ENCODE data around the gene SNX11.

The SNX11 gene

DNA sequence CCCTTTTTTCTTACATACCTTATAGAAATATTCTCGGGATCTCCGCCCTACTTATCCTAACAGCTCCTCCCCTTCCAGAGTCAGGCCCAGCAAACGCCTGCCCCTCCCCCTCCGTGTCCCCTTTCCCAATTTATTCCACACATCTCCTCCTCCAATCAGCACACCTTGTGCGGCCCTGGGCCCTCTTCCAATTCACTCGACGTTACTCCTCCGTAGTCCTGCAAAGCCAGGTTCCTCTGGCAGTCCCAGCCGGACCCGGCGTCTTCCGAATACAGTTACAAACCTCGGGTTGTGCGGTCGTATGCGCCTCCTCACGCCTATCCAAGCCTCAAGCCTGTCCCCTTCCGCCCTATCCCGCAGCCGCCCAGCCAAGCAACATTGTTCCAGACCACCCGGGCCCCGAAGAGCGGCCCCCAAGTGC lies 7.0 kb upstream of the SNX11 start:
- DNase-seq: no peak

DNA sequence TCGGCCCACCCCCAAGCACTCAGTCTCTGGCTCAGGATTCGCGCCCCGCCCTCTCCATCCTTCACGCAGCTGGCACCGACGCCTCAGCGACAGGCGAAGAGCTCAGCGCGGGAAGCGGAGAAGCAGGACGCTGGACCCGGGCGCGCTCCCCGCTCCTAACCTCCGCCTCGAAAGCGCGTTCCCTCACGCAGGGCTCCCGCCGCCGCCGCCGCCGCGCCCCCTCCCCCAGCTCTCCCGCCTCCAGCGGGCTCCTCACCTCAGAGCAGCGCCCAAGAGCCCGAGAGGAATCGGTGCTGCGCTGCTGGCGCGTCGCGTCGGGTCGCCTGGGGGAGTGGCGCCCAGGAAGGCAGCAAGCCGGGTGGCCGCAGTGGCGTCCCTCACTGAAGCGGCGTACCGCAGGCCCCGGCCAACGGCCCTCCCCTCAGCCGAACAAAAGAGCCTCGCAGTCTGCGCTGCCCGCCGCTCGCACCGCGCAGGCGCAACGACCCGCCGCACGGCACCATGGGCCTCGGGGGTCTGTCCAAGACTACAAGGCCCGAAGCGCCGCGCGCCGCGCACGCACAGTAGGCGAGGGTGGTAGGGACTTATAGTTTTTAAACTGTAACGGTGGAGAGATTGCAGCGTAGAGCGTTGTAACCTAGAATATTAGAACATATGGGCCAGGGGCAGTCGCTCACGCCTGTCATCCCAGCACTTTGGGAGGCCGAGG lies 6.4 kb upstream of the SNX11 start, which contains the start of gene CBX1:
CBX1 (minus strand) TSS at position 467 of the 709 bp plus-strand sequence. CDS start 24,474 bp downstream, outside the sequence.
- DNase-seq: peak; percentile 97

DNA sequence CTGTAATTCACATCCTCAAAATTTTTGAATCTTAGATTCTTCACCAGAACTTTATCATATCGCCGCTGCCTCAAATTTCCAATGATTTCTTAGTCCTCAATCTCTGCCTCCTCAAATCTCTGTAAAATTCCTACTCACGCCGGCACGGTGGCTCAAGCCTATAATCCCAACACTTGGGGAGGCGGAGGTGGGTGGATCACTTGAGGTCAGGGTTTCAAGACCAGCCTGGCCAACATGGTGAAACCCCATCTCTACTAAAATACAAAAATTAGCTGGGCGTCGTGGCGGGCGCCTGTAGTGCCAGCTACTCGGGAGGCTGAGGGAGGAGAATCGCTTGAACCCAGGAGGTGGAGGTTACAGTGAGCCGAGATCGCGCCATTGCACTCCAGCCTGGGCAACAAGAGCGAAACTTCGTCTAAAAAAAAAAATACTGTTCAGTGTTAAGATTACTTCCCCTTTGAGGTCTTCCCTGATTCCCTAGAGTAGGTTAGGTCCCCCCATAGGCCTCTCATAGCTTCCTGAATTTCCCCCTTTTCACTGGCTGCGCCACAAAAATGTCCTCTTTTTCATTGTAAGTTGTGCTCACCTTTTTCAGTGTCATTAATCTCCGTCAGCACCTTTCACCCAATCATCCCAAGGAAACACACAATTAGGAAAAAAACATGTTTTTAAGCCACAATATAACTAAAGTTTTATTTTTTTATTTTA lies 5.4 kb upstream of the SNX11 start:
- DNase-seq: no peak

DNA sequence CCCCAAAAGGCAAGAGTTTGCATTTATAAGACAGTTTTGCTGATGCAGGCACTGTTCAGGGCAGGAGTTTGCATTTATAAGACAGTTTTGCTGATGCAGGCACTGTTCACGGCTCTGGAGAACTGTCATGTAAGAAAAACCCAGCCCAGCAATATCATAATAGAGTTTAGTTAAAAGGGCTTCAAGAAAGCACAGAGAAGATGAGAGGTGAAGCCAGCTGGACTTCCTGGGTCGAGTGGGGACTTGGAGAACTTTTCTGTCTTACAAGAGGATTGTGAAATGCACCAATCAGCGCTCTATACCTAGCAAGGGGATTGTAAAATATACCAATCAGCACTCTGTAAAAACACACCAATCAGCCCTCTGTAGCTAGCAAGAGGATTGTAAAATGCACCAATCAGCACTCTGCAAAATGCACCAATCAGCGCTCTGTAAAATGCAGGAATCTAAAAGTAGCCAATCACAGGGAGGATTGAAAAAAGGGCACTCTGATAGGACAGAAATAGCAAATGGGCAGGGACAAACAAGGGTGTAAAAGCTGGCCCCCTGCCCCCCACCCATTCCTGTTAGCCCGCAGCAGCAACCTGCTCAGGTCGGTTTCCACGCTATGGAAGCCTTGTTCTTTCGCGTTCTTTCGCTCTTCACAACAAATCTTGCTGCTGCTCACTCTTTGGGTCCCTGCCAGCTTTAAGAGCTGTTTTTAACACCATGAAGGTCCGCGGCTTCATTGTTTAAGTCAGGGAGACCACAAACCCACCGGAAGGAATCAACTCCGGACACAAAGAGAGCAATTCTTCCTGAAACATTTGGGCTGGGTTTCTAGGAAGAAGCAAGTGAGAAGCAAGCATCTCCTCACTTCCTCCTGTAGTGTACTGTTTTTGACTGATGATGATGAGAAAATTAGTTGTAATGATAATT lies 4.5 kb upstream of the SNX11 start:
- peak; percentile 39 for DNase-seq

DNA sequence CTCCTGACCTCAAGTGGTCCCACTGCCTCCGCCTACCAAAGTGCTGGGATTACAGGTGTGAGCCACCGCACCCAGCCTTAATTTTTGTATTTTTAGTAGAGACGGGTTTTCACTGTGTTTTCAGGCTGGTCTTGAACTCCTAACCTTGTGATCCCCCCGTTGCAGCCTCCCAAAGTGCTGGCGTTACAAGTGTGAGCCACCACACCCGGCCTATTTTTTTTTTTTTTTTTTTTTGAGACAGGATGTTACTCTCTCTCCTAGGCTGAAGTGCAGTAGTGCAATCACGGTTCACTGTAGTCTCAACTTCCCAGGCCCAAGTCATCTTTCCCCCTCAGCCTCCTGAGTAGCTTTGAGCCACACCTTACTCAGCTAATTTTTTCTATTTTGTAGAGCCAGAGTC lies 3.1 kb upstream of the SNX11 start:
- no peak for DNase-seq

DNA sequence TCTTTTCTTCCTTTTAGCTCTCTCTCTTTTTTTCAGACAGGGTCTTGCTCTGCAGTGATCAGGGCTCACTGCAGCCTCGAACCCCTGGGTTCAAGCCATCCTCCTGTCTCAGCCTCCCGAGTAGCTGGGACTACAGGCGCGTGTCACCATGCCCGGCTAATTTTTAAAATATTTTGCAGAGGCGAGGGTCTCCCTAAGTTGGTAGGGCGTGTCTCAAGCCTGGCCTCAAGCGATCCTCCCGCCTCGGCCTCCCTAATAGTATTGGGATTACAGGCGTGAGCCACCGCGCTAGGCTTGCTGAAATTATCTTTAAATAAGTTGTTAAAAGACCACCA lies 797 bp upstream of the SNX11 start:
- no peak for DNase-seq

DNA sequence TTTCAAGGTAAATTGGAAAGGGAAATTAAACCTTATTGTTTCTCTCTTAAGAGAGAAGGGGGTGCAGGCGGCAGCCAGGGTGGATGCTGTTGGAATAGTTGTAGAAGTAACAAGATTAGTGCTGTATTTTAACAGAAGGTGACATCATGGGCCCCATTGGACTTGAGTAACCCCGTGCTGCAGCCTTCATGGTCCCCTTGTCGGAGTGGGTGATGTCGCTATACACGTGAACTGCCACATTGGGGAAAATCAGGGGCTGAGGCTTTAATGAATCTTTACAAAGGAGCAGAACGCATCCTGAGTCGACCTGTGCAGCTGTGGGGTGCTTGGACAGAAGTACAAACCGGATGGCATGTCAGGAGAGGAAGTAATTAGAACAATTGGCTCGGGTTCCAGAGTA lies 3.2 kb downstream of the SNX11 start:
- no peak for DNase-seq

DNA sequence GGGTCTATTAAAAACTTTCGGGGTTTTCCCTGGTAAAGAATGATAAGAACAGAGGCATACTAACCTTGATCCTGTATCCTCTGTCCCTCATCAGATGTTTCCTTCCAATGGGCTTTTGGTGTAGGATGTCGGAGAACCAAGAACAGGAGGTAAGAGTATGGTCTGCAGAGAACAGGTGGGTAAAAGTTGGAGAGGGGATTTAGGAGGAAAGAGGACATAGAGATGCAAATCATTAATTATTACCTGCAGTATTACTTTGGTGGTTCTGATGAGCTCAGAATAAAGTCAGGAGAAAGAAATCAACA lies 4.3 kb downstream of the SNX11 start:
- no peak for DNase-seq

DNA sequence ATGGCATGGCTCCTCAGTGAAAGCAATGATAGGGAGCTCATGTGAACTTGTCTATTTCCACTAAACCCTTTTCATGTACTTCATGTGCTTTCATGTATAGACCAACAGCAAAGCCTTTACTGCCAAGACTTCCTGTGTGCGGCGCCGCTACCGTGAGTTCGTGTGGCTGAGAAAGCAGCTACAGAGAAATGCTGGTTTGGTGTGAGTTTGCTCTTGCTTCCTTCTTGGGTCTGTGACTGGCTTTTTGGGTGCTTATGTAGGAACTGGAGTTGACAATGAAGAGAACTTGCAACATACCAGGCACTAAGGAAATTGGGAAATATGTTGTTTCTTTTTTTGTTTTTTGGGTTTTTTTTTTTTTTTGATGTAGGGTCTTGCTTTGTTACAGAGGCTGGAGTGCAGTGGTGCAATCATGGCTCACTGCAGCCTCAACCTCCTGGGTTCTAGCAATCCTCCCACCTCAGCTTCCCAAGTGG lies 5.7 kb downstream of the SNX11 start:
- peak; percentile 53 for DNase-seq

DNA sequence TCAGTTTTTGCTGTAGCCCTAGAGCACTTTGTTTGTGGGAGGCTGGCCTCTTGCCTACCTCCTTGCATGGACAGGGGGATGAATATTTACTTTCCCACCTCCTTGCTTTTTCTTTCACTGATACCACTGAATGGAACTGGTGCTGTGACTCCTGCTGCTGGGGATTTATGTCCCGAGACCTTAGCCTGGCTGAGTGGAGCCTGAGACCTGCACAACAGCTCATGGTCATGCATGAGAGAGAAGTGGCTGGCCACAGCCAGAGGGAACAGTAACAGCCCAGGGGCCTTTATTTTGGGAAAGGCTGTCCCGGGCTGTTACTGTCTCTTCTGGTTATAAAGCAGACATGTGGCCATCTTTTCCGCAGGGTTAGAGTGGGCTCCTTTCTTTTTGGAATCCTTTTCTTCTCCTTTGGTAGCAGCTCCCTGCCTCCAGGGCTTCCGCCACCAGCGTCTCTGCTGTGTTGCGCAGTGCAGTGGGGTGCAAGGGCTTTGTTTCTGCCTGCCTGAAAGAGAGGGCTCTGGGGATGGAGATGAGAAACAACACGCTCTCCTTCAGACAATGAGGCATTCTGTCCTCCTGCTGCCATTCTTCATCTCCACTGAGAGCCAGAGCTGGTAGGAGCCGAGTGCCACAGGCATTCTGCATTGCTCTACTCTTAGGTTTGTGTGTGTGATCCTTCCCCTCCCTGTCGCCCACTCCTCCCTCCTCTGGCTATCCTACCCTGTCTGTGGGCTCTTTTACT lies 14.5 kb downstream of the SNX11 start:
- no peak for DNase-seq

DNA sequence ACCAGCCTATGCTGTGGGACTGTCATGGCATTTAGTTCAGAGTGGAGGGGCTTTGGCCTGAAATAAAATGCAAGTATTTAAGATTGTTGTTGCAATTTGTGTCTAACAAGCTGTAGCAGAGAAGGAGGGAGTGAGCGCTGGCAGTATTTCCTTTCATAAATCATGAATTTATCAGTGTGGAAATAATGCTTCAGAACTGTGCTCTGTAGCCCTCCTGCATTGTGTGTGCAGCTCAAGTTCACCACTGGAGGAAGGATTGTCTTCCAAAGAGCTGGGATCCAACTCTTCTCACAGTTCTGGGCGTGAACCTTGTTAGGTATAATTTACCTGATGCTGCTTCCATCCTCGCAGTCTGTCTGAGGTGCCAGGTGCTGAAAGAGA lies 15.1 kb downstream of the SNX11 start:
- DNase-seq: no peak

DNA sequence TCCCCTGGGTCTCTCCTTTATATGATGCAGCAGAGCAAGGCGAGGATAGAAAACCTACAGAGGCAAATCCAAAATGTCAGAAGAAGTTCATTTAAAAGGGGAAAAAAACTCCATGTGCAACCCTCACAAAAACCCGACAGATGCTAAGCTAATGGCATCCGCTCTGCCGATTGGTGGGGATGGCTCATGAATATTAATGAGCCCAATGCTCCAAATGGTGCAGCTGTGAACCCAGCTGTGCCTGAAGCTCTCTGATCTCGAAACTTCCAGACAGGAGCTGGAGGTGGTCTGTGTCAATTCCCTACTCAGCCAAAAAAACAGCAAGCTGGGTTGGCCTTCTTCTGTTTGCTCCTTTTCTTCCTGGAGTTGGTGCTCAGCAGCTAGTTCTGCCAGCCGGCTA lies 15.5 kb downstream of the SNX11 start:
- no peak for DNase-seq

DNA sequence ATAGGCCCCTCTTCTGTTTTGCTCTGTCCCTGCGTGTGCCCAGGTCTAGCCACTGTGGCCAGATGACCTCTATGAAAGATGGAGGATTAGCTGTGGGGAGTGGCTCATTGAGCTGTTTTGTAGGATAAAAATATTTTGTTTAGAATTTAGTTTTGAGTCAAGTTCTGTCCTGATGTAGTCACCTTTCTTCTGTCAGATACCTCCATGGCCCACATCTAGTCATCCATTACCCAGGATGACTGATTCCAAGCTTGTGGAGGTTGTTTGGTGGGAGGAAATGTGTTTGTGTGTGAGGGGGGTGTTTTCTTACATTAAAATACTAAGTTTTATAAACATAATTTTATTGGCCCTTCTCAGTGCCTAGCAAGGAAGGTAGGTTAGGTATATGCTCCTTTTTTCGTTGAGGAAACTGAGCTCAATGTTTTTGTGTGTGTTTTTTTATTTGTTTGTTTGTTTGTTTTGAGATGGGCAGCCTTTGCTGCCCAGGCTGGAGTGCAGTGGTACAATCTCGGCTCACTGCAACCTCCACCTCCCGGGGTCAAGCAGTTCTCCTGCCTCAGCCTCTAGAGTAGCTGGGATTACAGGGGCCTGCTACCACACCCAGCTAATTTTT lies 16.3 kb downstream of the SNX11 start:
- DNase-seq: peak; percentile 50

DNA sequence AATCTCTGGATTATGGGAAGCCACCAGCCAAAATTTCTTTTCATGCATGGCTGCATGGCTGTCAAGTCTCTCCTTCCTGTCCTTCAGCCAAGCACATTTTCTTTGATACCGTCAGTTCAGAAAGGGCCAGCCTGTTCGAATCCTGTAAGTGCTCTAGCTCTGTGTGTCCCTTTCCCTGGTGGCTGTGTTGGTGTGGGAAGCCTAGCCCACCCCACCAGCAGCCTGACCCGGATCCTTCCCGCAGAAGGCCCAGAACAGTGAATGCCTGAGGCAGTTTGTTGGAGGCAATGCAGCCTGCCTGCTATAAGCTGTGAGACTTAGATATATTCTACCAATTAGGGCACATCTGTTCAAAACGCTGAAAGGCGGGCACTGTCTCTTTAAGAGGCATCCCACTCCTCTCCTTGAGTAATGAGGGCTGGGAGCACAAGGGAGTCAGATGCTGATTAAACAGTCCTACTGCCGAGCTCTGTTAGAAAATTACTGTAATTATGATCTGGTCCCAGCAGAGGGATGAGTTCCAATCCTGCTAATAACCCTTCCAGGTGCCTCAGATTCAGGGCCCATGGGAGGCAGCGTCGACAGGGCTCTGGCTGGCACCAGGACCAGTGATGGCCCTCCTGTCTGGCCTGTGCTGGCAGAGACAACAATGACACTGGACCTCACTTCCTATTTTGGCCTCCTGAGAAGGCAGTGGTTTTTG lies 18.4 kb downstream of the SNX11 start:
- DNase-seq: no peak

DNA sequence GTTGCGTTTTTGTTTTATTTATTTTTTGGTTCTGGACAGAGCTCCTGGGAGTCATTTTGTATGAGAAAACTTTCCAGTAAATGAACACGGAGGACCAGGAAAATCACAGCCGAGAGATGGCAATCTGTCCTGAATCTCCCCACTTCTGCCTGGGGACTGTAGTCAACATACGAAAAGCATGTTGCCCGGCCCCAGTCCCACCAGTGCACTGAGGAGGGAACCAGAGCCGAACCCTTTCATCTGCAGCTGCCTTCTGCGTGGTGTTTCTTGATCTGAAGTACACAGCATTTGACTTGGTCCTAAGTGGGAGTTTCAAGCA lies 18.9 kb downstream of the SNX11 start:
- DNase-seq: no peak

DNA sequence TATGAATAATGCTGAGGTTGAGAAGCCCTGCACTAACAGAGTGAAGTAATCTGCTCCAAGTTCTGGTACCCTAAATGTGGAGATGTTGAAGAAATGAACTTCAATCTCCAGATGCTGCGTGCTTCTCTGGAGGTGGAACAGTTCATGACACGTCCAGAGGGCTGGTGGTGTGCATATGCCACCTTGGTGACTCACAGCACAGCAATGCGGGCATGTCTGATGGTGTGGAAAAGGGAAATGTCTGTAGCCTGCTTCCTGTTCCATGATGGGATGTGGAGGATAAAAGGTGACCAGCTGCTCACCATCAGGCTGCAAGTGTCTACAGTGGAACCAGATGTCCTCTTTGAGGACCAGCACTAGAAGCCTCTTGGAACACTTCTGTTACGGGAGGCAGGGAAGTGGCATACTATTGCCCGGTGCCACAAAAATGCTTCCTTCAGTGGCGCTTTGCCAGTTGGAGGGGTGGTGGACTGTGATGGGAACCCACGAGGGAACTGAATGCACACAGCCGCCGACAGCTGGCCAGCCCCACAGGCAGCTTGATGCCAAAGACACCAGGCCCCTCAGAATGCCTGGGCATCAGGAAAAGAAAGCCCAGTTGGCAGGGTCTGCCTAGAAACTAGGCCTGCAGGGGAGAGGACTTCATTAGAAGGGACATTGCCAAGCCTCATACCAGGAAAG lies 19.9 kb downstream of the SNX11 start:
- DNase-seq: no peak

DNA sequence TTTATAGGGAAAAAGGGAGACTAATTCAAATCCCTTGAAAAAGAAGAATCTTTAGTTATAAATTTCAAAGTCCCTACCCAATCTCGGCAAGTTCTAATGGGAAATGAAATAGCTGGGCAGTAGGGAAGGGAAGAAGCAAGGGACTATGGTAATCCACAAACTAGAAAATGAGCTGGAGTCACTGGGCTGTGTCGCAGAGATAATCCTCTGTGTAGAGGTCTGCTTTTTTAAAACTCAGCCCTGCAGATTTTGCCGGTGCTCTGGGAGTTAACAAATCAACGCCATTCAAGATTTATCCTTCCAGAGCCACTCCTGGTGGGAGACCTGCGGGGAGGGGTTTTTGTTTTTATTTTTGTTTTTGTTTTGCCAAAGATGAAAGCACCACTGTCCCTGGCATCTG lies 20.8 kb downstream of the SNX11 start:
- DNase-seq: no peak

DNA sequence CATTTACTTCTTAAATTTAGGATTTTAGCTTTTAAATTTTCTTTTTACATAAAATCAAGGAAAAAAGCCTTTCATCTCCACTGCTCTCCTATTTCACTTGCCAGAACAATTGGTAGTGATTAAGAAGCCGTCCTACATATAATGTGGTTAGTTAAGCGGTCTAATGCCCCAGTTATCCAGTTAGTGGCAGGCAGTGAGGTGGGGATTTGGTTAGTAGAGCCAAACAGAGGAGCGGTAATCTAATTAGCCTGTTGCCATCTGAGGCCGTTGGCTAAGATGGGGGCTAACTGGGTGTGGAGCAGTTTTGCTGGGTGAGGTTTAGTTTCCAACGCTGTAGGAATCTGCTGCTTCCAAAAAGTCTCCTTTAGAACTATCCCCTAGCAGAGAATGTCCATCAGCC lies 22.4 kb downstream of the SNX11 start:
- DNase-seq: no peak

DNA sequence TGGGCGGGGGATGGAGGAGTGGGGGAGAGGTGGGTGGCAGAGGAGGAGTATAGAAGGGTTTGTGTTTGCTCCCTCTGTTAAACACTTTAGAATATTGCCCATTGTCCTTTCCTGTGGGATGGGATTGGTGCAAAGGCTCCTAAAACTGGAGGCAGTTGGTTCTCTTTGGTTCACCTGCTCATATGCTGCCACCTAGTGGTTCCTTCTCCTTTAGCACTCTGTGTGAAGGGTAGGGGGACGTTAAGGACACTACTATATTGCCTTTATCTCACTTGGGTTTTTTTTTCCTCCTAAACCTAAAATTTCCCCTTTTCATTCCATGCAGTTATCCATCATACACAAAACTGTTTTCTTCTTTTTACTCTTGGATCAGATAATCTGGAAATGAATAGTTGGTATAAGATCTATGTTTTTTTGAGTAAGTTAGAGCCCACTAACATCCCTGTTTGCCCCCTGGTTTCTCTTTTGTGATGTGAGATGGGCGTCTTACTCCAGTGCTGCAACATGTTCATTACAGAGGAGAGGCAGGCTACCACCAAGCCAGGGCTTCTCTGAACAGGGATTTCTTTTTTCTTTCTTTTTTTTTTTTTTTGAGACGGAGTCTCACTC lies 23.8 kb downstream of the SNX11 start:
- DNase-seq: peak; percentile 79

DNA sequence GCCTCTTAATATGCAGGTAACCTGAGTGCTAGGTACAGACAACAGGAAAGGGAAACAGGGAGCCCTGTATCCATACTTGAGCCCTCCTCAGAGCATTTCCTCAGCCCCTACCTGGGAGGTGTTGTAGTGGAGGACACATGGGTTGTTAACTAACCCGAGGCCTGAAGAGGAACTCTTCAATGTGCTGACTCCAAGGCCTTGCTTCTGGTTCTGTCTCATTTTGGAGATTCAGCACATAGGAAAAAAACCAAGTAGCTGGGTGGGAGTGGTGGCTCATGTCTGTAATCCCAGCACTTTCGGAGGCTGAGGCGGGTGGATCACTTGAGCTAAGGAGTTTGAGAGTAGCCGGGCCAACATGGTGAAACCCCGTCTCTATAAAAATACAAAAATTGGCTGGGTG lies 24.8 kb downstream of the SNX11 start:
- no peak for DNase-seq

DNA sequence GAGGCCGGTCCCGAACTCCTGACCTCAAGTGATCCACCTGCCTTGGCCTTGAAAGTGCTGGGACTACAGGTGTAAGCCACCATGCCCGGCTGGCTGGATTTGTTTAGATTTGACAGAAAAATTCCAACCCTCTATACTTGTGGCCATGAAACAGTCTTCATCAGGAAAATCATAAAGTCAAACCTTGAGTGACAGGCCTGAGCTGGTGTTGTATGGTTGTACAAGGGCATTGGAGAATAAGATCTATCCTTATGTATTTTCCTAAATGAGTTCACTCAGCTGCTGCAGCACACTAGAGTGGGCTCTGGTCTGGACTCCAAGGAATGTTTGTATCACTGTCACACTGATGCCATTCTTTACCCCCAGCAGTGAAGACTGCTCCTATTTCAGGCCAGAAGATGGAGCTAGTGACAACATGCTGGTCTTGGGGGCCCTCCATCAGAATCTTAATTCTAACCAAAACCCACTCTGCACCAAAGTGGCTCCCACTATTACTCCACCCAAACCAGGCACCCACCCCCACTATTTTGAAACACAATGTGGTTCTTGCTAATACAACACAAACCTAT lies 27.4 kb downstream of the SNX11 start:
- no peak for DNase-seq
